CMK (cell line): ENCODE results near the gene LITAFD.

ENCODE experiments used
- DNase-seq: peaks from one replicate; pipeline ENCODE4 v3.0.0-alpha.2; 2010; ENCODE audit warnings: low read depth

Gene LITAFD

DNA sequence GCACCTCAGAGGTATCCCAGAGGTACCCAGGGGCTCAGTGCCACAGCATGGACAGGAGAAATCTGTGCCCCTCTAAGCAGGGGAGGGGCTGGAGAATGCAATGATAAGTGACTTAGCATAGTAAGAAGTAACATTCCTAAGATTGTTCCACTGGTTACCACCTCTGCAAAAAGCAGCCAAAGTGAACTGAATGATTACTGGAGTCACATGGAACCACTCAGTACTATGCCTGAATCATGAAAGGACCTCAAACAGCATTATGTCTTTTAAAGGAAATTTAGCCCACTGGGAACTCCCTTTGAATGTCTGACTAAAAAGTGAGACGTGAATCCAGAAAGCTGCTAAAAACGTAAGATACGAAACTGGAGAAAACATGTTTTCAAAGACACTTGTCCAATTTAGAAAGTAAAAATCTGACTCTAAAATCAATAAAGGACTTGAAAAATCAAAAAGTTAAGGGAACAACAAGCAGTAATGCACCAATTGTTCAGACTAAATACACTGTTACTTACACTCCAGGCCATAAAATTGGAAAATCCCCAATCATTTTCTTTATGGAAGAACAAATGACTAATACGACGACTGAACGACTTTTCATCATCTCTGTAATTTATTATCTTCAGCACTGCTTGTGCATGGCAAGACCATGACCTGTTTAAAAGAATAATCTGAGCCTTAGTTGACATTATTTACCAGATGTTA is 38.6 kb downstream of the LITAFD start:
- no peak for DNase-seq

DNA sequence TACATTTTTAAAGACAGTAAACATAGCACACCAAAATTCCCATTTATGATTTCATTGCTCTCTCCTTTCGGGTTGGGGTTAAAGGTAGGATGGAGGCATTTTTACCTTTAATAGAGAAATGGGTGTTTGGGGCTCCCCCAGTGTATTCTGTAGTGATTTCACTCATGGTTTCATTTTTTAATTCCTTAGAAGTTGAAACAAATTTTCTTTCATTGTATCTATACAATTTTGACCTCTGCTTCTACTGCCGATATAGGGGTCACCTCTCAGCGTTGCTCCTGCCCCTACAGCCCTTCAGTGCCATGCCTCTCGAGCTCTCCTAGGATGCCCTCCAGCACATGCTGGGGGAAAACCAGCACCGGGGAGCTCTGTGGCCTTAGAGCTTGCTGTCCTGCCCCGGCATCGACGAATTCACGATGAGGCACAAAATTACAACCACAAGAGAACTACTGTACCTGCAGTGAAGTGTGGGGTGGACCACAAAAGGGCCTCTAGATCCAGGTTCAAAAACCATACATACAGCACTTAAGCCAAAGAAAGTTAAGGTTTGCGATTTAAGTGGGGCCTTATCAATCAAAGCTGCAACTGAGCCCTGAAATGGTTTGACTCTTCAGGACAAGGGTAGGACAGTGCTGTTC is 39.3 kb downstream of the LITAFD start:
- DNase-seq, result no peak

DNA sequence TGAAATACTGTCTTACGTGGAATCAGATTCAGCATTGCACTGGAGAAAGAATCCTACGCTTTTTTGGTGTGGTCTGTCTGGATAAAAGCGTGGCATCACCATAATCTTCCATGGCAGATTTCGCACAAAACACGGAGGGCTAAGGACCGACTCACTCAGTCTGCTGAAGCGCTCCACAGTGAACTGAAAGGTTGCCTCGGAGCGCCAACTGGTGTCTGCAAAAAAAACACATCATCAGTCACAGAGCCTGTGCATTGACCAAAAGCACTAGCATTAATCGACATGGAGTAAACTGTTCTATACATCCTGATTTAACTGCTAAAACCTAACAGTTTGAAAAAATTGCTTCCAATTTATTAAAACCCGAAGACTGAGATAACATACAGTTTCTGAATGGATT is 41.0 kb downstream of the LITAFD start:
- no peak for DNase-seq

DNA sequence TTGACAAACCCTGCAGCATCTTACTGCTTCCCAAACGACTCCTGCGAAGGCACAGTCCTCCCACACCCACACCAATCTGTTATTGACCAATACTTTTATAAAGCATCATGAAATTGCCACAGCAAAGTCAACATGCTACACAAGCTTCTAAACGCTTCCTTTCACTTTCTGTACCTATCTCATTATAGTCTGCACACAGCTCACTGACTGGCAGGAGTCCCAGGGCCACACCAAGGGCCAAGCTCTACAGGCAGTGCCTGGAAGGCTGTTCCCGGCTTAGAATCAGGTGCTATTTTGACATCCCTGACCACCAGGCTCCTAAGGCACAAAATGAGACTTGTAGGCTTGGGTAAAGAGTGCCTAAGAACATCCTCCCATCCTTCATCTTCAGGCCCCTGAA is 42.1 kb downstream of the LITAFD start:
- no peak for DNase-seq

GRCh38 chr16:8925455-8925854 is 43.3 kb downstream of the LITAFD start:
- DNase-seq, result no peak

DNA sequence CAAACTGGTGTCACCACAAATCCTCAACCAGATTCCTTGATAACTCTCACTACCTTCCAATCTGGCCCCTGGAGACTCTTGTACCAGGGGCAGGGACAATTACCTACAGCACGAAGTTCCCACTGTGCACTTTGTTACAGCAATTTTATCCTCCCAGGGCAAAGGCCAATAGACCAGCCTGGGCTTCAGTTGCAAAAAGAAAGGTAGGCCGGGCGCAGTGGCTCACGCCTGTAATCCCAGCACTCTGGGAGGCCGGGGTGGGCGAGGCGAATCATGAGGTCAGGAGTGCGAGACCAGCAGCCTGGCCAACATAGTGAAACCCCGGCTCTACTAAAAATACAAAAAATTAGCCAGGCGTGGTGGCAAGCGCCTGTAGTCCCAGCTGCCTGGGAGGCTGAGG is 44.7 kb downstream of the LITAFD start:
- DNase-seq, result no peak

- DNase-seq, result no peak
Observed at GRCh38 chr16:8928467-8928957, 46.4 kb downstream of the LITAFD start.

- DNase-seq, result no peak
Observed at GRCh38 chr16:8929086-8929748, 47.1 kb downstream of the LITAFD start.

DNA sequence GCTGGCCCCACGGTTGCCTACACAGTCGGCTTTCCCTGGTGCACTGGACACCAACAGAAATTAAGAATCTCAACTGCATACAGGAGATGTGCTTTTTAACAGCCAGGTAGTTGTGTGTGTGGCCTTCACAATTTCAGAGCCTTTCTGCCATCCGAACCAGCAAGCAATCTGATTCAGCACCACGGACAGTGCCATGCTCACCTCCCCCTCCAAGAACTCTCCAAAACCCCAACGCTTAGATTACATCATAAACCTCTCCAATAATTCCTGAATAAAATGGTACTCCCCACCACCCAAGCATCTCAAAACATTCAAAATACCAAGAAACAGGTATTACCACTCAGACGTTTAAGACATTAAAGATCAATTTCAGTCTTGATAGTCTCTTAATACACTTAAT is 49.7 kb downstream of the LITAFD start:
- no peak for DNase-seq

- DNase-seq, result no peak
Observed at GRCh38 chr16:8934601-8935000, 52.5 kb downstream of the LITAFD start.
